Measurements from ENCODE around the gene XXYLT1. TPM values are rescaled to one million over a fixed set of nuclear protein-coding genes. Genes with fewer than 3 reads are reported as not detected.

XXYLT1 gene
- total and polyA plus RNA-seq, 10 of the 15 experiments (the other 5 are each of a cell fraction or from before 2014, with no cell fraction given), result 1.2 to 14.2 (median 9.3) TPM

- H3K27me3 ChIP-seq (replicated peaks in 1 of 2; ENCODE audit: control insufficient read depth in 2 of 2, insufficient read depth in 2 of 2, low read length in 1 of 2), result no peaks in the 10 kb centered on the region
- H3K27ac ChIP-seq (ENCODE audit: control insufficient read depth, insufficient read depth), result no peak overlapping the region
- no peak for ATAC-seq
- WGBS (ENCODE audit: insufficient coverage, insufficient replicate concordance, low lambda C conversion rate, missing lambda C conversion rate), result 62% methylated on average over 13 of the region's 13 CpGs
- POLR2A ChIA-PET, result interaction anchor here (0.7 to 1.1 kb wide), 3 partner anchors 13 to 82 kb away, joined by 3 to 5 read pairs (median 3); no protein-coding TSS in a partner anchor
- SMC1A ChIA-PET (ENCODE audit: uncharacterized antibody, unreplicated experiment), result interaction anchor here (0.6 to 6.5 kb wide), 7 partner anchors 33 to 528 kb away, joined by 3 to 62 read pairs (median 3); no protein-coding TSS in a partner anchor
- no peak for DNase-seq (ENCODE audit: low read depth, low spot score)
- H4K20me1 ChIP-seq (ENCODE audit: control insufficient read depth, insufficient read depth), result no peaks in the 10 kb centered on the region
- no peak overlapping the region for H3K4me2 ChIP-seq (ENCODE audit: control insufficient read depth, insufficient read depth)
- no peaks in the 10 kb centered on the region; the same call in none of the 2 replicates for H3K79me2 ChIP-seq (ENCODE audit: control insufficient read depth, insufficient read depth, low read length)
- no TSS peak for BruUV-seq (replicated peaks)
- H3K36me3 ChIP-seq (ENCODE audit: control insufficient read depth in 2 of 2, insufficient read depth in 2 of 2, low read length in 1 of 2), result peaks cover 1 to 4% of the 10 kb centered on the region in 2 experiments; a peak in 1 of 4 replicates
- no peak overlapping the region for H3K9ac ChIP-seq (ENCODE audit: control insufficient read depth, insufficient read depth, low read length)
- H2AFZ ChIP-seq (ENCODE audit: control insufficient read depth, low read depth, low read length), result no peak overlapping the region
- RAD21 ChIA-PET (ENCODE audit: unreplicated experiment), result interaction anchor here (1.1 to 1.5 kb wide), 3 partner anchors 12 to 63 kb away, joined by 3 to 4 read pairs (median 3); no protein-coding TSS in a partner anchor
- TF ChIP-seq E2F8 (IDR thresholded peaks at IDR 0.05; ENCODE audit: low read depth, partially characterized antibody) (no peak), MAX (IDR thresholded peaks at IDR 0.05; ENCODE audit: low read depth, low read length) (no peak), JUND (IDR thresholded peaks at IDR 0.05; ENCODE audit: low read depth, low read length) (no peak)
- in situ Hi-C loops (cut with MboI), result no loop called here
- no peak for FAIRE-seq
- CTCF ChIA-PET, result interaction anchor here (0.6 to 1.7 kb wide), 4 partner anchors 11 to 104 kb away, joined by 3 to 4 read pairs (median 4); no protein-coding TSS in a partner anchor
- no peak overlapping the region for H3K4me3 ChIP-seq
- H3K9me3 ChIP-seq (replicated peaks; ENCODE audit: control insufficient read depth, insufficient read depth, low read length), result peaks cover 1% of the 10 kb centered on the region; the same call in 2 of the 3 replicates
- peaks cover 30% of the 10 kb centered on the region for H3K4me1 ChIP-seq (ENCODE audit: control insufficient read depth, insufficient read depth, low read length)
- intact Hi-C loops (cut with micrococcal nuclease; ENCODE audit: unreplicated experiment), result no loop called here
Measured at GRCh38 chr3:195210266-195210973, 60.5 kb downstream of the XXYLT1 start.
